Lung (tissue), 12 donors: Measurements from ENCODE around the gene NAT8L. TPM values are rescaled to one million over a fixed set of nuclear protein-coding genes. Genes with fewer than 3 reads are reported as not detected.

Source experiments
- ATAC-seq: fragments of 200-7000 bp; cut with Tn5 transposase; one replicate; pipeline ENCODE4 v1.9.1; 2020; ENCODE audit warnings: moderate number of reproducible peaks; ENCODE audit not compliant: insufficient read depth, low FRiP score
- DNase-seq, 3 donors: peaks; one replicate each; pipeline ENCODE4 v3.0.0-alpha.2; 2013 to 2017
- H3K27ac ChIP-seq, 2 donors: one replicate each; pipeline ENCODE4 v1.5.1; 2013; ENCODE audit warnings: mild to moderate bottlenecking in 2 of 2, moderate library complexity in 2 of 2, control low read depth in 1 of 2, inconsistent platforms in 1 of 2, low read depth in 1 of 2, low read length in 1 of 2
- H3K27me3 ChIP-seq, 3 donors: one replicate each; pipeline ENCODE4 v1.5.1; 2013; ENCODE audit warnings: low read length in 2 of 3; ENCODE audit not compliant: control insufficient read depth in 3 of 3, insufficient read depth in 3 of 3
- H3K36me3 ChIP-seq, 4 donors: one replicate each; pipeline ENCODE4 v1.5.1; 2013; ENCODE audit warnings: low read length in 4 of 4, mild to moderate bottlenecking in 1 of 4, moderate library complexity in 1 of 4; ENCODE audit not compliant: control insufficient read depth in 4 of 4, insufficient read depth in 4 of 4
- H3K4me1 ChIP-seq, 5 donors: one replicate each; pipeline ENCODE4 v1.5.1; 2013; ENCODE audit warnings: low read length in 5 of 5, mild to moderate bottlenecking in 2 of 5, moderate library complexity in 1 of 5; ENCODE audit not compliant: control insufficient read depth in 5 of 5, insufficient read depth in 5 of 5
- H3K4me3 ChIP-seq: one replicate; pipeline ENCODE4 v1.5.1; 2013; ENCODE audit warnings: mild to moderate bottlenecking, control low read depth, moderate library complexity
- H3K9ac ChIP-seq, 2 donors: one replicate each; pipeline ENCODE4 v1.5.1; 2013; ENCODE audit warnings: low read length in 2 of 2, control low read depth in 1 of 2; ENCODE audit not compliant: insufficient read depth in 1 of 2
- H3K9me3 ChIP-seq, 4 donors: one replicate each; pipeline ENCODE4 v1.5.1; 2013; ENCODE audit warnings: low read length in 3 of 4, mild to moderate bottlenecking in 1 of 4, moderate library complexity in 1 of 4; ENCODE audit not compliant: control insufficient read depth in 4 of 4, insufficient read depth in 3 of 4
- CTCF ChIP-seq: IDR thresholded peaks from 2 replicates; pipeline ENCODE4 v1.5.1; 2012; ENCODE audit warnings: mild to moderate bottlenecking; ENCODE audit errors: control extremely low read depth, extremely low read depth
- WGBS, 2 donors: extraction: QIAGEN DNeasy Blood & Tissue Kit; methylation state at CpG; one replicate each; pipeline ENCODE4 v1.1.7; 2013; 5-methylcytosine and 5-hydroxymethylcytosine counted together
- polyA plus RNA-seq, 2 donors: library from polyadenylated mRNA; stranded (reverse); fragments of 200-250 nt; gene quantifications; one replicate each; pipeline ENCODE4 v1.2.1, GENCODE V29; 2013
- total RNA-seq, 2 donors: library from RNA; depleted of rRNA in 1 of 2; stranded (reverse); fragments of >200 nt in 1 of 2; gene quantifications; one replicate each; pipeline ENCODE4 v1.2.1, GENCODE V29; 2014 to 2021
- donor health status: control.
- donor health status: control.
- donor health status: Bipolar disorder and iron deficiency.
- donor health status: healthy.
- donor health status: DM: yes; HTN: yes; CAD: no.

Gene NAT8L
- total and polyA plus RNA-seq, 4 donors: 0.05 to 0.46 (median 0.17) TPM

GRCh38 chr4:2087170-2087569 is 28.0 kb downstream of the NAT8L start:
- no peak for TF ChIP-seq CTCF
- ATAC-seq (no peak), DNase-seq (no peak)
- Histone ChIP-seq H3K4me1 (no peaks in the 10 kb centered on the region), H3K9me3 (peaks cover 0 to 4% (median 0%) of the 10 kb centered on the region in 4 donors), H3K4me3 (no peak overlapping the region), H3K36me3 (no peaks in the 10 kb centered on the region), H3K27me3 (no peaks in the 10 kb centered on the region), H3K9ac (no peak overlapping the region), H3K27ac (no peak overlapping the region)

GRCh38 chr4:2089222-2089621 is 30.1 kb downstream of the NAT8L start:
- no peak overlapping the region for H3K4me3 ChIP-seq
- no peaks in the 10 kb centered on the region for H3K27me3 ChIP-seq
- ATAC-seq (no peak), DNase-seq (no peak)
- 85% methylated on average over 1 of the region's 1 CpG for WGBS, 2 donors
- H3K4me1 ChIP-seq: no peaks in the 10 kb centered on the region
- TF ChIP-seq CTCF: no peak
- H3K27ac ChIP-seq: no peak overlapping the region
- H3K36me3 ChIP-seq: no peaks in the 10 kb centered on the region
- no peak overlapping the region for H3K9ac ChIP-seq
- H3K9me3 ChIP-seq: peaks cover 0 to 4% (median 0%) of the 10 kb centered on the region in 4 donors

- Histone ChIP-seq H3K27me3 (no peaks in the 10 kb centered on the region), H3K9ac (no peak overlapping the region), H3K36me3 (no peaks in the 10 kb centered on the region), H3K27ac (no peak overlapping the region), H3K4me3 (no peak overlapping the region), H3K4me1 (no peaks in the 10 kb centered on the region), H3K9me3 (peaks cover 0 to 7% (median 0%) of the 10 kb centered on the region in 4 donors)
- WGBS, 2 donors: 84 to 93% methylated on average over 1 of the region's 1 CpG
- no peak for ATAC-seq
- DNase-seq: no peak
- no peak for TF ChIP-seq CTCF
These were observed 31.5 kb downstream of the NAT8L start for GRCh38 chr4:2090642-2091041.

- WGBS, 2 donors: 89 to 93% methylated on average over 15 of the region's 15 CpGs
- ATAC-seq (no peak), DNase-seq (no peak)
- H3K27ac ChIP-seq: no peak overlapping the region
- TF ChIP-seq CTCF: no peak
- H3K9me3 ChIP-seq: peaks cover 0 to 16% (median 3%) of the 10 kb centered on the region in 4 donors
- H3K27me3 ChIP-seq: no peaks in the 10 kb centered on the region
- no peaks in the 10 kb centered on the region for H3K36me3 ChIP-seq
- no peaks in the 10 kb centered on the region for H3K4me1 ChIP-seq
- H3K4me3 ChIP-seq: no peak overlapping the region
- H3K9ac ChIP-seq: no peak overlapping the region
These were observed 33.0 kb downstream of the NAT8L start for GRCh38 chr4:2091990-2092668.
